GM13976 (cell line): ENCODE results near the gene CCR9.

Experiments used
- DNase-seq: peaks from one replicate; pipeline ENCODE4 v3.0.0; 2012; ENCODE audit warnings: low spot score
- in situ Hi-C: fragments of 300-500 bp; cut with MboI; formaldehyde crosslinking; loops from one replicate; pipeline ENCODE4 v1.12.0; 2022; ENCODE audit warnings: low sequenced_read_pairs, mixed read lengths, inconsistent platforms; ENCODE audit not compliant: unreplicated experiment
- TF ChIP-seq, protein P1 (sequence below): IDR thresholded peaks from 2 replicates; pipeline ENCODE4 v1.5.1; 2012; ENCODE audit warnings: borderline replicate concordance, mild to moderate bottlenecking; ENCODE audit not compliant: insufficient read depth; ENCODE audit errors: extremely low read depth, missing control alignments, control extremely low read depth

Gene CCR9

DNA sequence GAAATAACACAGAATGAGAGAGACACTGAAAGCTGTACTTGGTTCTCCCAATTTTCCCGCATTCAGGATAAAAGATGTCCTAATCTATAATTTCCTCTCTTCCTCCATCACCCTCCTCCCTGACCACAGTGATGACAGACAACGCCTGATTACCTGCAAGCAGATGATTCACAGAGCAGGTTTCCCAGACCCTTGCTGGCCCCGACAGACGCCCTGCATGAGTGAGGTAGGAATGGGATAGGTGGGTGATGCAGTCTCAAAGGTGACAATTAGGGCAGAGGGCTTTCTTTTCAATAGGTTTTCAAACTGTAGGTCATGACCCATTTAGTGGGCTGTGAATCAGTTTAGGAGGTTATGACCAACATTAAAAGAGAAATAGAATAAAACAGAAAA, 51.7 kb downstream of the CCR9 start:
- in situ Hi-C loops: no loop called here
- no peak for DNase-seq
- TF ChIP-seq, protein P1, sequence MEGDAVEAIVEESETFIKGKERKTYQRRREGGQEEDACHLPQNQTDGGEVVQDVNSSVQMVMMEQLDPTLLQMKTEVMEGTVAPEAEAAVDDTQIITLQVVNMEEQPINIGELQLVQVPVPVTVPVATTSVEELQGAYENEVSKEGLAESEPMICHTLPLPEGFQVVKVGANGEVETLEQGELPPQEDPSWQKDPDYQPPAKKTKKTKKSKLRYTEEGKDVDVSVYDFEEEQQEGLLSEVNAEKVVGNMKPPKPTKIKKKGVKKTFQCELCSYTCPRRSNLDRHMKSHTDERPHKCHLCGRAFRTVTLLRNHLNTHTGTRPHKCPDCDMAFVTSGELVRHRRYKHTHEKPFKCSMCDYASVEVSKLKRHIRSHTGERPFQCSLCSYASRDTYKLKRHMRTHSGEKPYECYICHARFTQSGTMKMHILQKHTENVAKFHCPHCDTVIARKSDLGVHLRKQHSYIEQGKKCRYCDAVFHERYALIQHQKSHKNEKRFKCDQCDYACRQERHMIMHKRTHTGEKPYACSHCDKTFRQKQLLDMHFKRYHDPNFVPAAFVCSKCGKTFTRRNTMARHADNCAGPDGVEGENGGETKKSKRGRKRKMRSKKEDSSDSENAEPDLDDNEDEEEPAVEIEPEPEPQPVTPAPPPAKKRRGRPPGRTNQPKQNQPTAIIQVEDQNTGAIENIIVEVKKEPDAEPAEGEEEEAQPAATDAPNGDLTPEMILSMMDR: no peak

DNA sequence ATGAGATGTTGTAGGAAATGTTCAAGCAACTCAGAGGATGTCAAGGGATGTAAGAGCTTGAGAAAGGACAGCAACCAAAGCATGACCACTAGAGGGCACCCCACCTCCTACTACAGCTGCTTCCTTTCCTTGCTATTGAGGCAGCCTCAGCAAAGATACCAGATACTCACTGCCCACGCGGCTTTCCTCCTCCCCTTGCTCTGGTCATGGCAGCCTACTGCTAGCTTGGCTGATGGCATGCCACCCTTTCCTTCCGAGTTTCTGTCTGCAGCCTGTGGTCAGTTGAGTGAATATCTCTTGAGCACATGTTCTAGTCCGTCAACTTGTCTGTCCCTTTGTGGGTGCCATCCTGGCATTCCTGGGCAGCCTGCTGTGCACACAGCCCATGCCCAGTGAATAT, 52.5 kb downstream of the CCR9 start:
- DNase-seq: peak; percentile 81
- in situ Hi-C loops: no loop called here
- TF ChIP-seq, protein P1: peak; percentile 80

GRCh38 chr3:45939341-45939771, 53.0 kb downstream of the CCR9 start:
- in situ Hi-C loops: no loop called here
- TF ChIP-seq, protein P1: no peak
- DNase-seq: no peak

GRCh38 chr3:45940004-45940780, 53.8 kb downstream of the CCR9 start:
- TF ChIP-seq, protein P1: no peak
- no peak for DNase-seq
- in situ Hi-C loops: loop anchor here (5.0 to 10.0 kb wide), 3 partner anchors 137 to 435 kb away; partner anchors contain the start of genes CCR1 and CCR5

DNA sequence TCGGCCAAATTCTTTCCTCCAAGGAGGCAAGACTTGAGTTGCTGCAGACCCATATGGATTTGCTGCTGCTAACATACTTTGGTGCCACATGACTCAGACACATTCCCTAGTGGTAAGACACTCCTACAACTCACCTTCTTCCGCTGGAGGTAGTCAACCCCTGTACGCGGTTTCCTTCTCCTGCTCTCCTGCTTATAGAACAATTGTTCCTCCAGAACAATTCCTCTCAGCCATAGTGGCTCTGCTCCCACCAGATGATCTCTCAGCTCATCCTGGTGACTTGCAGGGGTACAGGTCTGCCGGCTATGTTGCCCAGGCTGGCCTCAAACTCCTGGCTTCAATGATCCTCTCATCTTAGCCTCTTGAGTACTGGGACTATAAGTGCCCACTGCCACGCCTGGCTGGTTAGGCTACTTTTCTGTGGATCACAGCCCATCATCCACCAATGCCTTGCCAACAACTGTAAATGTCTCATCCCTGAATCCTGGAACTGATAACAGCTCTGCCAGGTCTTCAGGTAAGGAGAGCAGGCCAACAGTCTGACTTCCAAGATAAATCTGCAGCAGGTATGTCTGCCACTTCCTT, 54.5 kb downstream of the CCR9 start:
- in situ Hi-C loops: loop anchor here (5.0 to 10.0 kb wide), 3 partner anchors 136 to 434 kb away; partner anchors contain the start of genes CCR1 and CCR5
- no peak for DNase-seq
- TF ChIP-seq, protein P1: no peak

GRCh38 chr3:45942051-45942825, 55.9 kb downstream of the CCR9 start:
- in situ Hi-C loops: loop anchor here (5.0 to 10.0 kb wide), 3 partner anchors 135 to 433 kb away; partner anchors contain the start of genes CCR1 and CCR5
- TF ChIP-seq, protein P1: no peak
- DNase-seq: no peak
